HepG2 (cell line): ENCODE results near the gene SNRPD1.

Experiments used
- CREB1 ChIP-seq, 2 experiments: fragments of 450-650 bp in 1 of 2; IDR thresholded peaks; 2 replicates each; pipeline ENCODE4 v1.6.1; 2016 to 2017; ENCODE audit warnings: control low read depth in 1 of 2, mild to moderate bottlenecking in 1 of 2, missing compliant biosample characterization in 1 of 2, missing genetic modification characterization in 1 of 2
- CTCF ChIP-seq: sonication (generic); formaldehyde crosslinking; IDR thresholded peaks from 2 replicates; pipeline ENCODE4 v1.5.0; 2020; ENCODE audit warnings: mild to moderate bottlenecking, missing genetic modification reagents, moderate library complexity
- DNMT3B ChIP-seq: conservative IDR thresholded peaks from 2 replicates; pipeline ENCODE4 v1.6.1; 2016; ENCODE audit warnings: missing biosample characterization, control low read depth
- ELF4 ChIP-seq: sonication (generic); formaldehyde crosslinking; IDR thresholded peaks from 2 replicates; pipeline ENCODE4 v1.5.0; 2020; ENCODE audit warnings: missing genetic modification reagents, mild to moderate bottlenecking, moderate library complexity, borderline replicate concordance
- ETV6 ChIP-seq: sonication (generic); formaldehyde crosslinking; conservative IDR thresholded peaks from 2 replicates; pipeline ENCODE4 v1.4.0; 2020; ENCODE audit warnings: missing genetic modification reagents
- PRPF4 ChIP-seq: fragments of 200-400 bp; formaldehyde crosslinking; IDR thresholded peaks from 2 replicates; pipeline ENCODE4 v1.6.1; 2016; ENCODE audit warnings: low read length, low read depth; ENCODE audit not compliant: poor library complexity, severe bottlenecking
- SMARCC2 ChIP-seq: fragments of 450-650 bp; IDR thresholded peaks from 2 replicates; pipeline ENCODE4 v1.6.1; 2017; ENCODE audit warnings: antibody characterized with exemption, mild to moderate bottlenecking
- SP1 ChIP-seq, 2 experiments: fragments of 450-650 bp in 1 of 2; sonication (generic) in 1 of 2; formaldehyde crosslinking in 1 of 2; IDR thresholded peaks; 2 replicates each; pipeline versions ENCODE4 v1.4.0 to v1.6.1; 2016 to 2020; ENCODE audit warnings: missing genetic modification reagents in 1 of 2
- SP2 ChIP-seq: sonication (generic); formaldehyde crosslinking; IDR thresholded peaks from 2 replicates; pipeline ENCODE4 v1.5.1; 2020; ENCODE audit warnings: mild to moderate bottlenecking, missing genetic modification reagents
- TEAD3 ChIP-seq: optimal IDR thresholded peaks from 2 replicates; pipeline ENCODE3; 2016; ENCODE audit warnings: borderline replicate concordance
- ZHX1 ChIP-seq: sonication (generic); formaldehyde crosslinking; IDR thresholded peaks from 2 replicates; pipeline ENCODE4 v1.8.1; 2022; ENCODE audit warnings: low read depth, mild to moderate bottlenecking, missing genetic modification reagents
- ZNF512B ChIP-seq: sonication (generic); formaldehyde crosslinking; IDR thresholded peaks from 2 replicates; pipeline ENCODE4 v1.5.1; 2020; ENCODE audit warnings: missing genetic modification reagents, mild to moderate bottlenecking, borderline replicate concordance

- TF ChIP-seq PRPF4 (no peak), CTCF (no peak), CREB1 (IDR thresholded peaks at IDR 0.05) (no peak), CREB1 (CRISPR knock-in tag; IDR thresholded peaks at IDR 0.05) (no peak), SP2 (CRISPR knock-in tag) (no peak), ELF4 (CRISPR knock-in tag) (no peak), ZNF512B (CRISPR knock-in tag) (no peak), ZHX1 (CRISPR knock-in tag) (no peak), DNMT3B (CRISPR knock-in tag) (no peak), ETV6 (CRISPR knock-in tag) (no peak), SP1 (IDR thresholded peaks at IDR 0.05) (no peak), SP1 (CRISPR knock-in tag; IDR thresholded peaks at IDR 0.05) (no peak), SMARCC2 (no peak), TEAD3 (CRISPR knock-in tag) (no peak)
Observed at GRCh38 chr18:21652073-21652472, 40.0 kb downstream of the SNRPD1 start.
